OCI-LY1 (cell line): ENCODE results near the gene SLC12A7.

Experiments used
- CTCF ChIP-seq: fragments of 200-600 bp; sonication (generic), shearing (Covaris generic); IDR thresholded peaks from 2 replicates; pipeline ENCODE4 v1.5.1; 2017; ENCODE audit warnings: mild to moderate bottlenecking, antibody characterized with exemption, low read length, moderate library complexity, mixed read lengths
- EZH2 ChIP-seq: fragments of 200-600 bp; sonication (generic), shearing (Covaris generic); IDR thresholded peaks from 2 replicates; pipeline ENCODE4 v1.8.0; 2017; ENCODE audit warnings: borderline replicate concordance, mixed run types, mild to moderate bottlenecking, antibody characterized with exemption, low read length, moderate library complexity, mixed read lengths

- no peak for TF ChIP-seq EZH2
- no peak for TF ChIP-seq CTCF
Observed at GRCh38 chr5:1111727-1112289, at the start of gene SLC12A7.
